CD8-positive, alpha-beta memory T cell (primary cell): Measurements from ENCODE around the gene ZCCHC8. TPM values are rescaled to one million over a fixed set of nuclear protein-coding genes. Genes with fewer than 3 reads are reported as not detected.

ENCODE experiments used
- CTCF ChIA-PET: fragments of 350-600 bp; sonication (Branson Sonifier 250); formaldehyde crosslinking; loops from one replicate; lab custom pipeline; 2021; ENCODE audit warnings: antibody characterized with exemption; lab: Charles Lee
- POLR2A ChIA-PET: fragments of 350-600 bp; sonication (Branson Sonifier 250); formaldehyde crosslinking; loops from one replicate; lab custom pipeline; 2021; ENCODE audit warnings: antibody characterized with exemption; lab: Charles Lee
- DNase-seq, 5 donors: peaks; one replicate each; pipeline versions ENCODE4 v3.0.0 to v3.0.0-alpha.2; 2020 to 2022; ENCODE audit warnings: mixed read lengths in 1 of 5
- H3K27ac ChIP-seq: one replicate; pipeline ENCODE4 v1.7.0; 2013; ENCODE audit warnings: low read depth, mild to moderate bottlenecking, low read length, moderate library complexity
- H3K27me3 ChIP-seq: 2 replicates; pipeline ENCODE4 v1.7.0; 2013; ENCODE audit warnings: low read length, mild to moderate bottlenecking; ENCODE audit not compliant: insufficient read depth, poor library complexity, severe bottlenecking
- H3K36me3 ChIP-seq: 2 replicates; pipeline ENCODE4 v1.7.0; 2013; ENCODE audit warnings: mild to moderate bottlenecking, low read length, moderate library complexity; ENCODE audit not compliant: insufficient read depth
- H3K4me1 ChIP-seq: 2 replicates; pipeline ENCODE4 v1.7.0; 2013; ENCODE audit warnings: mild to moderate bottlenecking, low read length, moderate library complexity; ENCODE audit not compliant: insufficient read depth
- H3K4me3 ChIP-seq: 2 replicates; pipeline ENCODE4 v1.7.0; 2013; ENCODE audit warnings: mild to moderate bottlenecking, low read length
- H3K9me3 ChIP-seq: 2 replicates; pipeline ENCODE4 v1.7.0; 2013; ENCODE audit warnings: mild to moderate bottlenecking, low read length
- H3K27ac Mint-ChIP-seq, 8 donors: one replicate each; pipeline ENCODE4 v1.8.0; 2020 to 2021; ENCODE audit warnings: mixed read lengths in 8 of 8, mild to moderate bottlenecking in 6 of 8, inconsistent platforms in 3 of 8, moderate library complexity in 3 of 8
- H3K27me3 Mint-ChIP-seq, 2 donors: one replicate each; pipeline ENCODE4 v1.8.0; 2020 to 2021; ENCODE audit warnings: mixed read lengths in 2 of 2, mild to moderate bottlenecking in 1 of 2, moderate library complexity in 1 of 2
- H3K36me3 Mint-ChIP-seq, 3 donors: one replicate each; pipeline ENCODE4 v1.8.0; 2020 to 2021; ENCODE audit warnings: mixed read lengths in 3 of 3, inconsistent platforms in 1 of 3, mild to moderate bottlenecking in 1 of 3
- H3K4me1 Mint-ChIP-seq, 3 donors: one replicate each; pipeline ENCODE4 v1.8.0; 2020 to 2021; ENCODE audit warnings: mixed read lengths in 3 of 3, inconsistent platforms in 1 of 3, mild to moderate bottlenecking in 1 of 3
- H3K4me3 Mint-ChIP-seq, 7 donors: one replicate each; pipeline ENCODE4 v1.8.0; 2020 to 2021; ENCODE audit warnings: mixed read lengths in 7 of 7, mild to moderate bottlenecking in 6 of 7, moderate library complexity in 4 of 7, inconsistent platforms in 2 of 7
- H3K9me3 Mint-ChIP-seq, 5 donors: one replicate each; pipeline ENCODE4 v1.8.0; 2020 to 2022; ENCODE audit warnings: mixed read lengths in 5 of 5, mild to moderate bottlenecking in 3 of 5, moderate library complexity in 2 of 5, inconsistent platforms in 1 of 5
- polyA plus RNA-seq: library from polyadenylated mRNA; unstranded; fragments of 300-500 nt; fragmentation: Illumina TruSeq; gene quantifications from one replicate; pipeline ENCODE4 v1.2.3, GENCODE V29; 2021
- total RNA-seq, 2 experiments: library from RNA; stranded (reverse); gene quantifications; one replicate each; pipeline ENCODE4 v1.2.3, GENCODE V29; 2021

ZCCHC8 gene
- total and polyA plus RNA-seq, 3 experiments from 2014 or later = 12.1 to 33.7 (median 32.1) TPM

- H3K4me1 Mint-ChIP-seq = peaks cover 19% of the 10 kb centered on the region in 3 donors
- H3K9me3 ChIP-seq = no peaks in the 10 kb centered on the region
- H3K27me3 ChIP-seq = no peaks in the 10 kb centered on the region
- no peak overlapping the region for H3K4me3 Mint-ChIP-seq
- H3K36me3 Mint-ChIP-seq = peaks cover 0 to 36% (median 4%) of the 10 kb centered on the region in 3 donors
- peaks cover 33% of the 10 kb centered on the region for H3K4me1 ChIP-seq
- H3K27me3 Mint-ChIP-seq = no peaks in the 10 kb centered on the region
- H3K9me3 Mint-ChIP-seq = no peaks in the 10 kb centered on the region
- no peak overlapping the region for H3K4me3 ChIP-seq
- DNase-seq = no peak
- CTCF ChIA-PET = no interaction called here
- H3K27ac Mint-ChIP-seq = peak overlapping the region in 1 of 8 donors; percentile 78
- POLR2A ChIA-PET = no interaction called here
- H3K27ac ChIP-seq = peak overlapping the region; percentile 36
- H3K36me3 ChIP-seq = no peaks in the 10 kb centered on the region
Observed at GRCh38 chr12:122528582-122528981, 27.9 kb upstream of the ZCCHC8 start.

GRCh38 chr12:122527478-122527944 lies 26.8 kb upstream of the ZCCHC8 start:
- H3K27ac Mint-ChIP-seq = no peak overlapping the region
- ChIA-PET POLR2A (interaction anchor here (1.0 to 2.2 kb wide), 6 partner anchors 24 to 726 kb away, joined by 4 to 65 read pairs (median 5); partner anchors contain the start of genes DIABLO, MPHOSPH9, MTRFR and ZCCHC8), CTCF (interaction anchor here (0.7 to 2.2 kb wide), 2 partner anchors 26 to 29 kb away, joined by 3 to 4 read pairs; partner anchors contain the start of gene ZCCHC8)
- Histone ChIP-seq H3K36me3 (no peaks in the 10 kb centered on the region), H3K9me3 (no peaks in the 10 kb centered on the region), H3K4me1 (peaks cover 42% of the 10 kb centered on the region), H3K27ac (peak overlapping the region; percentile 98), H3K27me3 (no peaks in the 10 kb centered on the region), H3K4me3 (peak overlapping the region; percentile 79)
- H3K4me3 Mint-ChIP-seq = no peak overlapping the region
- DNase-seq = peak in 2 of 5 donors; percentile 9 to 22
- peaks cover 26 to 30% (median 30%) of the 10 kb centered on the region in 3 donors for H3K4me1 Mint-ChIP-seq
- H3K9me3 Mint-ChIP-seq = no peaks in the 10 kb centered on the region
- H3K27me3 Mint-ChIP-seq = no peaks in the 10 kb centered on the region
- peaks cover 0 to 34% (median 7%) of the 10 kb centered on the region in 3 donors for H3K36me3 Mint-ChIP-seq

GRCh38 chr12:122526683-122527477 lies 26.1 kb upstream of the ZCCHC8 start, which contains the start of the genes KNTC1 and RSRC2:
TSS of gene KNTC1 (plus strand) at chr12:122527249. CDS start at chr12:122530064, 2,815 bp downstream.
TSS of gene RSRC2 (minus strand) at chr12:122526936. CDS start at chr12:122526853, 83 bp downstream.
- peaks cover under 1 to 39% (median 11%) of the 10 kb centered on the region in 3 donors for H3K36me3 Mint-ChIP-seq
- H3K27me3 Mint-ChIP-seq = no peaks in the 10 kb centered on the region
- POLR2A ChIA-PET = interaction anchor here (0.8 to 2.6 kb wide), 13 partner anchors 14 to 839 kb away, joined by 3 to 65 read pairs (median 5); partner anchors contain the start of genes DENR, DIABLO, MPHOSPH9 and MTRFR
- H3K4me3 Mint-ChIP-seq = no peak within 1 kb of the TSS
- H3K27ac ChIP-seq = peak within 1 kb of the TSS; percentile 98
- H3K4me1 ChIP-seq = peaks cover 49% of the 10 kb centered on the region
- no peak within 1 kb of the TSS for H3K27ac Mint-ChIP-seq
- H3K4me1 Mint-ChIP-seq = peaks cover 32 to 36% (median 36%) of the 10 kb centered on the region in 3 donors
- CTCF ChIA-PET = interaction anchor here (0.7 to 2.2 kb wide), 2 partner anchors 26 to 29 kb away, joined by 3 to 4 read pairs; partner anchors contain the start of gene ZCCHC8
- H3K27me3 ChIP-seq = no peaks in the 10 kb centered on the region
- peaks cover 6% of the 10 kb centered on the region for H3K36me3 ChIP-seq
- DNase-seq = peak; percentile 95 to 99 (median 99)
- no peaks in the 10 kb centered on the region for H3K9me3 Mint-ChIP-seq
- peak within 1 kb of the TSS; percentile 90 for H3K4me3 ChIP-seq
- no peaks in the 10 kb centered on the region for H3K9me3 ChIP-seq

- peaks cover 52% of the 10 kb centered on the region for H3K4me1 ChIP-seq
- peaks cover 43 to 60% (median 59%) of the 10 kb centered on the region in 3 donors for H3K4me1 Mint-ChIP-seq
Observed at GRCh38 chr12:122523846-122524718, 23.4 kb upstream of the ZCCHC8 start.

GRCh38 chr12:122523280-122523679 lies 22.5 kb upstream of the ZCCHC8 start:
- no peaks in the 10 kb centered on the region for H3K27me3 Mint-ChIP-seq
- H3K4me3 Mint-ChIP-seq = peak overlapping the region in 3 of 7 donors; percentile 88 to 93 (median 93)

More at GRCh38 chr12:122523846-122524718, 23.4 kb upstream of the ZCCHC8 start:
- H3K27me3 ChIP-seq = no peaks in the 10 kb centered on the region
- ChIA-PET CTCF (interaction anchor here (1.3 kb wide), 1 partner anchor 23 kb away, joined by 4 read pairs; the partner anchor contains the start of gene ZCCHC8), POLR2A (interaction anchor here (1.3 to 2.6 kb wide), 2 partner anchors 12 to 23 kb away, joined by 6 to 8 read pairs; partner anchors contain the start of gene ZCCHC8)
- peaks cover 20% of the 10 kb centered on the region for H3K36me3 ChIP-seq
- peak overlapping the region; percentile 13 for H3K27ac ChIP-seq
- peak overlapping the region; percentile 22 for H3K4me3 ChIP-seq
- Mint-ChIP-seq H3K4me3 (peak overlapping the region in 3 of 7 donors; percentile 88 to 93 (median 93)), H3K27ac (peak overlapping the region in 6 of 8 donors; percentile 3 to 91 (median 84)), H3K36me3 (peaks cover 12 to 56% (median 22%) of the 10 kb centered on the region in 3 donors), H3K27me3 (no peaks in the 10 kb centered on the region), H3K9me3 (no peaks in the 10 kb centered on the region)
- no peaks in the 10 kb centered on the region for H3K9me3 ChIP-seq
- no peak for DNase-seq

GRCh38 chr12:122520676-122521075 lies 19.9 kb upstream of the ZCCHC8 start:
- Mint-ChIP-seq H3K9me3 (no peaks in the 10 kb centered on the region), H3K27me3 (no peaks in the 10 kb centered on the region), H3K4me1 (peaks cover 47 to 77% (median 76%) of the 10 kb centered on the region in 3 donors), H3K36me3 (peaks cover 19 to 89% (median 37%) of the 10 kb centered on the region in 3 donors), H3K27ac (peak overlapping the region in 2 of 8 donors; percentile 21 to 63), H3K4me3 (no peak overlapping the region)
- Histone ChIP-seq H3K4me3 (no peak overlapping the region), H3K27ac (no peak overlapping the region), H3K27me3 (no peaks in the 10 kb centered on the region), H3K36me3 (peaks cover 51% of the 10 kb centered on the region), H3K9me3 (no peaks in the 10 kb centered on the region), H3K4me1 (peaks cover 37% of the 10 kb centered on the region)
- DNase-seq = no peak
- POLR2A ChIA-PET = interaction anchor here (1.5 kb wide), 1 partner anchor 20 kb away, joined by 6 read pairs; the partner anchor contains the start of gene ZCCHC8
- CTCF ChIA-PET = interaction anchor here (0.9 kb wide), 1 partner anchor 49 kb away, joined by 3 read pairs; no protein-coding TSS in a partner anchor

More at GRCh38 chr12:122523280-122523679, 22.5 kb upstream of the ZCCHC8 start:
- H3K36me3 ChIP-seq = peaks cover 27% of the 10 kb centered on the region
- H3K4me1 ChIP-seq = peaks cover 48% of the 10 kb centered on the region
- ChIA-PET POLR2A (interaction anchor here (0.7 to 0.9 kb wide), 2 partner anchors 20 to 22 kb away, joined by 3 read pairs; partner anchors contain the start of gene ZCCHC8), CTCF (no interaction called here)
- DNase-seq = no peak
- Mint-ChIP-seq H3K36me3 (peaks cover 12 to 64% (median 25%) of the 10 kb centered on the region in 3 donors), H3K27ac (peak overlapping the region in 7 of 8 donors; percentile 3 to 86 (median 61)), H3K4me1 (peaks cover 43 to 66% (median 66%) of the 10 kb centered on the region in 3 donors), H3K9me3 (no peaks in the 10 kb centered on the region)
- H3K4me3 ChIP-seq = peak overlapping the region; percentile 22
- H3K27me3 ChIP-seq = no peaks in the 10 kb centered on the region
- H3K27ac ChIP-seq = no peak overlapping the region
- H3K9me3 ChIP-seq = no peaks in the 10 kb centered on the region

GRCh38 chr12:122519418-122519817 lies 18.7 kb upstream of the ZCCHC8 start:
- Mint-ChIP-seq H3K36me3 (peaks cover 19 to 92% (median 38%) of the 10 kb centered on the region in 3 donors), H3K4me1 (peaks cover 37 to 71% (median 71%) of the 10 kb centered on the region in 3 donors), H3K4me3 (no peak overlapping the region), H3K27ac (peak overlapping the region in 4 of 8 donors; percentile 23 to 81 (median 56)), H3K9me3 (no peaks in the 10 kb centered on the region), H3K27me3 (no peaks in the 10 kb centered on the region)
- no peak for DNase-seq
- ChIA-PET CTCF (no interaction called here), POLR2A (interaction anchor here (1.4 kb wide), 1 partner anchor 19 kb away, joined by 4 read pairs; the partner anchor contains the start of gene ZCCHC8)
- Histone ChIP-seq H3K4me1 (peaks cover 28% of the 10 kb centered on the region), H3K4me3 (no peak overlapping the region), H3K9me3 (no peaks in the 10 kb centered on the region), H3K27me3 (no peaks in the 10 kb centered on the region), H3K36me3 (peaks cover 62% of the 10 kb centered on the region), H3K27ac (no peak overlapping the region)
